Measurements from ENCODE around the gene WWOX.
A peak's percentile ranks its signal among the peaks of the same experiment; 100 is the strongest.

WWOX gene

GRCh38 chr16:78900044-78900811, 800.8 kb downstream of the WWOX start:
- no peak for DNase-seq (ENCODE audit: low read depth in 1 of 2, low spot score in 1 of 2)
- in situ Hi-C loops (cut with HindIII; ENCODE audit: low pct_unique_long_range_greater_than_20kb, low sequenced_read_pairs) = no loop called here
- TF ChIP-seq JUND (IDR thresholded peaks at IDR 0.05; ENCODE audit: low read depth) = no peak

- in situ Hi-C loops (cut with HindIII; ENCODE audit: low pct_unique_long_range_greater_than_20kb, low sequenced_read_pairs) = no loop called here
- no peak for DNase-seq (ENCODE audit: low read depth in 1 of 2, low spot score in 1 of 2)
- TF ChIP-seq JUND (IDR thresholded peaks at IDR 0.05; ENCODE audit: low read depth) = no peak
These were observed 801.5 kb downstream of the WWOX start for GRCh38 chr16:78900966-78901365.

GRCh38 chr16:78902321-78902720, 802.9 kb downstream of the WWOX start:
- in situ Hi-C loops (cut with HindIII; ENCODE audit: low pct_unique_long_range_greater_than_20kb, low sequenced_read_pairs) = no loop called here
- no peak for DNase-seq (ENCODE audit: low read depth in 1 of 2, low spot score in 1 of 2)
- no peak for TF ChIP-seq JUND (IDR thresholded peaks at IDR 0.05; ENCODE audit: low read depth)

GRCh38 chr16:78903237-78903636, 803.8 kb downstream of the WWOX start:
- TF ChIP-seq JUND (IDR thresholded peaks at IDR 0.05; ENCODE audit: low read depth) = no peak
- in situ Hi-C loops (cut with HindIII; ENCODE audit: low pct_unique_long_range_greater_than_20kb, low sequenced_read_pairs) = no loop called here
- peak in 1 of 2 experiments; percentile 31 for DNase-seq (ENCODE audit: low read depth in 1 of 2, low spot score in 1 of 2)

GRCh38 chr16:78903843-78904242, 804.4 kb downstream of the WWOX start:
- DNase-seq (ENCODE audit: low read depth in 1 of 2, low spot score in 1 of 2) = no peak
- in situ Hi-C loops (cut with HindIII; ENCODE audit: low pct_unique_long_range_greater_than_20kb, low sequenced_read_pairs) = no loop called here
- TF ChIP-seq JUND (IDR thresholded peaks at IDR 0.05; ENCODE audit: low read depth) = no peak

- TF ChIP-seq JUND (IDR thresholded peaks at IDR 0.05; ENCODE audit: low read depth) = no peak
- DNase-seq (ENCODE audit: low read depth in 1 of 2, low spot score in 1 of 2) = no peak
- in situ Hi-C loops (cut with HindIII; ENCODE audit: low pct_unique_long_range_greater_than_20kb, low sequenced_read_pairs) = no loop called here
These were observed 806.7 kb downstream of the WWOX start for GRCh38 chr16:78906135-78906534.

GRCh38 chr16:78909226-78909625, 809.8 kb downstream of the WWOX start:
- no peak for DNase-seq (ENCODE audit: low read depth in 1 of 2, low spot score in 1 of 2)
- TF ChIP-seq JUND (IDR thresholded peaks at IDR 0.05; ENCODE audit: low read depth) = no peak
- in situ Hi-C loops (cut with HindIII; ENCODE audit: low pct_unique_long_range_greater_than_20kb, low sequenced_read_pairs) = no loop called here

- TF ChIP-seq JUND (IDR thresholded peaks at IDR 0.05; ENCODE audit: low read depth) = no peak
- in situ Hi-C loops (cut with HindIII; ENCODE audit: low pct_unique_long_range_greater_than_20kb, low sequenced_read_pairs) = no loop called here
These were observed 816.4 kb downstream of the WWOX start for GRCh38 chr16:78915811-78916345.

GRCh38 chr16:78916928-78917545, 817.6 kb downstream of the WWOX start:
- no peak for DNase-seq (ENCODE audit: low read depth in 1 of 2, low spot score in 1 of 2)
- in situ Hi-C loops (cut with HindIII; ENCODE audit: low pct_unique_long_range_greater_than_20kb, low sequenced_read_pairs) = no loop called here
- TF ChIP-seq JUND (IDR thresholded peaks at IDR 0.05; ENCODE audit: low read depth) = no peak

More at GRCh38 chr16:78915811-78916345, 816.4 kb downstream of the WWOX start:
- no peak for DNase-seq (ENCODE audit: low read depth in 1 of 2, low spot score in 1 of 2)

GRCh38 chr16:78918805-78919305, 819.4 kb downstream of the WWOX start:
- TF ChIP-seq JUND (IDR thresholded peaks at IDR 0.05; ENCODE audit: low read depth) = no peak
- no peak for DNase-seq (ENCODE audit: low read depth in 1 of 2, low spot score in 1 of 2)
- in situ Hi-C loops (cut with HindIII; ENCODE audit: low pct_unique_long_range_greater_than_20kb, low sequenced_read_pairs) = no loop called here

GRCh38 chr16:78919852-78920251, 820.4 kb downstream of the WWOX start:
- in situ Hi-C loops (cut with HindIII; ENCODE audit: low pct_unique_long_range_greater_than_20kb, low sequenced_read_pairs) = no loop called here

GRCh38 chr16:78920621-78921020, 821.2 kb downstream of the WWOX start:
- no peak for DNase-seq (ENCODE audit: low read depth in 1 of 2, low spot score in 1 of 2)
- TF ChIP-seq JUND (IDR thresholded peaks at IDR 0.05; ENCODE audit: low read depth) = no peak
- in situ Hi-C loops (cut with HindIII; ENCODE audit: low pct_unique_long_range_greater_than_20kb, low sequenced_read_pairs) = no loop called here

More at GRCh38 chr16:78919852-78920251, 820.4 kb downstream of the WWOX start:
- no peak for DNase-seq (ENCODE audit: low read depth in 1 of 2, low spot score in 1 of 2)
- no peak for TF ChIP-seq JUND (IDR thresholded peaks at IDR 0.05; ENCODE audit: low read depth)
